Liver (tissue), 9 donors: ENCODE data around the gene ANKRD6. TPM values are rescaled to one million over a fixed set of nuclear protein-coding genes. Genes with fewer than 3 reads are reported as not detected.
"Not testable (repeated sequence)": the region's sequence is repeated elsewhere in the genome, so short reads cannot be mapped to it uniquely, and the experiment has no call there.

ENCODE experiments used
- DNase-seq: peaks from one replicate; pipeline ENCODE4 v3.0.0-alpha.2; 2017; ENCODE audit warnings: low spot score
- H3K27ac ChIP-seq, 2 donors: one replicate each; pipeline ENCODE4 v1.7.0; 2013; ENCODE audit warnings: inconsistent platforms in 2 of 2, low read length in 2 of 2, control low read depth in 1 of 2, low read depth in 1 of 2, mild to moderate bottlenecking in 1 of 2
- H3K27me3 ChIP-seq, 4 donors: one replicate each; pipeline versions ENCODE4 v1.6.1 to v1.7.0; 2013; ENCODE audit warnings: low read length in 3 of 4, inconsistent platforms in 1 of 4, mild to moderate bottlenecking in 1 of 4, moderate library complexity in 1 of 4; ENCODE audit not compliant: control insufficient read depth in 4 of 4, insufficient read depth in 4 of 4
- H3K36me3 ChIP-seq, 4 donors: one replicate each; pipeline versions ENCODE4 v1.6.1 to v1.7.0; 2013; ENCODE audit warnings: low read length in 3 of 4, mild to moderate bottlenecking in 3 of 4, low read depth in 1 of 4, moderate library complexity in 1 of 4; ENCODE audit not compliant: control insufficient read depth in 4 of 4, insufficient read depth in 3 of 4
- H3K4me1 ChIP-seq, 4 donors: one replicate each; pipeline versions ENCODE4 v1.6.1 to v1.7.0; 2013; ENCODE audit warnings: low read length in 3 of 4, mild to moderate bottlenecking in 3 of 4, moderate library complexity in 1 of 4; ENCODE audit not compliant: control insufficient read depth in 4 of 4, insufficient read depth in 4 of 4
- H3K4me3 ChIP-seq, 3 donors: one replicate each; pipeline versions ENCODE4 v1.6.1 to v1.7.0; 2013; ENCODE audit warnings: low read length in 3 of 3, control low read depth in 1 of 3, low read depth in 1 of 3, mild to moderate bottlenecking in 1 of 3
- H3K9ac ChIP-seq, 2 donors: one replicate each; pipeline ENCODE4 v1.7.0; 2013; ENCODE audit warnings: low read length in 2 of 2, mild to moderate bottlenecking in 2 of 2, moderate library complexity in 2 of 2, control low read depth in 1 of 2, low read depth in 1 of 2
- H3K9me3 ChIP-seq, 4 donors: one replicate each; pipeline versions ENCODE4 v1.6.1 to v1.7.0; 2013; ENCODE audit warnings: low read length in 3 of 4; ENCODE audit not compliant: control insufficient read depth in 4 of 4
- ATF3 ChIP-seq: IDR thresholded peaks from 2 replicates; pipeline ENCODE4 v1.6.1; 2016; ENCODE audit warnings: antibody characterized with exemption
- EGR1 ChIP-seq, 2 donors: IDR thresholded peaks; 2 replicates each; pipeline ENCODE4 v1.6.1; 2016 to 2018; ENCODE audit warnings: antibody characterized with exemption in 2 of 2, low read depth in 2 of 2
- FOXA1 ChIP-seq: IDR thresholded peaks from 2 replicates; pipeline ENCODE4 v1.6.1; 2016; ENCODE audit warnings: antibody characterized with exemption
- FOXA2 ChIP-seq: IDR thresholded peaks from 2 replicates; pipeline ENCODE4 v1.6.1; 2016; ENCODE audit warnings: antibody characterized with exemption
- GABPA ChIP-seq, 2 donors: IDR thresholded peaks in 1 of 2; conservative IDR thresholded peaks in 1 of 2; 2 replicates each; pipeline ENCODE4 v1.6.1; 2016; ENCODE audit warnings: antibody characterized with exemption in 2 of 2, mild to moderate bottlenecking in 1 of 2, moderate library complexity in 1 of 2
- HNF4A ChIP-seq, 2 donors: conservative IDR thresholded peaks; 2 replicates each; pipeline ENCODE4 v1.6.1; 2016; ENCODE audit warnings: antibody characterized with exemption in 2 of 2, mild to moderate bottlenecking in 2 of 2
- HNF4G ChIP-seq: IDR thresholded peaks from 2 replicates; pipeline ENCODE4 v1.6.1; 2016; ENCODE audit warnings: antibody characterized with exemption
- JUND ChIP-seq, 2 donors: IDR thresholded peaks; 2 replicates each; pipeline ENCODE4 v1.6.1; 2016; ENCODE audit warnings: antibody characterized with exemption in 2 of 2
- MAX ChIP-seq: IDR thresholded peaks from 2 replicates; pipeline ENCODE4 v1.6.1; 2016; ENCODE audit warnings: antibody characterized with exemption
- RAD21 ChIP-seq, 2 donors: IDR thresholded peaks; 2 replicates each; pipeline ENCODE4 v1.6.1; 2016; ENCODE audit warnings: antibody characterized with exemption in 2 of 2, mild to moderate bottlenecking in 2 of 2
- REST ChIP-seq: IDR thresholded peaks from 2 replicates; pipeline ENCODE4 v1.6.1; 2016; ENCODE audit warnings: antibody characterized with exemption, mild to moderate bottlenecking
- RXRA ChIP-seq, 2 donors: IDR thresholded peaks; 2 replicates each; pipeline ENCODE4 v1.6.1; 2017 to 2018; ENCODE audit warnings: antibody characterized with exemption in 2 of 2, mild to moderate bottlenecking in 1 of 2
- SP1 ChIP-seq: IDR thresholded peaks from 2 replicates; pipeline ENCODE4 v1.6.1; 2018; ENCODE audit warnings: antibody characterized with exemption, mild to moderate bottlenecking
- TAF1 ChIP-seq: conservative IDR thresholded peaks from 2 replicates; pipeline ENCODE4 v1.6.1; 2016; ENCODE audit warnings: antibody characterized with exemption, mild to moderate bottlenecking
- YY1 ChIP-seq: IDR thresholded peaks from 2 replicates; pipeline ENCODE4 v1.6.1; 2016; ENCODE audit warnings: antibody characterized with exemption, mild to moderate bottlenecking
- ZBTB33 ChIP-seq: IDR thresholded peaks from 2 replicates; pipeline ENCODE4 v1.6.1; 2016; ENCODE audit warnings: antibody characterized with exemption
- WGBS: extraction: QIAGEN DNeasy Blood & Tissue Kit; methylation state at CpG from one replicate; pipeline ENCODE4 v1.1.7; 2013; 5-methylcytosine and 5-hydroxymethylcytosine counted together
- polyA plus RNA-seq, 2 donors: library from polyadenylated mRNA; stranded (reverse) in 1 of 2; unstranded in 1 of 2; fragments of 200-250 nt in 1 of 2; fragments of >200 nt in 1 of 2; fragmentation: Nextera tagmentation in 1 of 2; extraction: Ambion mirVana in 1 of 2; gene quantifications; one replicate each; pipeline versions ENCODE4 v1.2.1 to v1.2.3, GENCODE V29; 2013 to 2015
- total RNA-seq, 2 donors: library from RNA; depleted of rRNA; stranded (reverse); fragments of >200 nt; gene quantifications; one replicate each; pipeline ENCODE4 v1.2.3, GENCODE V29; 2014
- donor health status: healthy.
- donor health status: healthy.
- donor health status: healthy.
- donor health status: healthy.
- donor health status: healthy.

The ANKRD6 gene
- total and polyA plus RNA-seq, 4 donors = 2.9 to 9.2 (median 3.8) TPM

GRCh38 chr6:89392823-89393222 lies 40.1 kb upstream of the ANKRD6 start:
- Histone ChIP-seq H3K4me1 (no peaks in the 10 kb centered on the region), H3K9me3 (no peaks in the 10 kb centered on the region), H3K4me3 (no peak overlapping the region), H3K27me3 (no peaks in the 10 kb centered on the region), H3K9ac (no peak overlapping the region), H3K36me3 (no peaks in the 10 kb centered on the region), H3K27ac (no peak overlapping the region)
- no peak for DNase-seq
- TF ChIP-seq ATF3 = no peak
- no peak for TF ChIP-seq TAF1
- TF ChIP-seq SP1 = no peak
- TF ChIP-seq FOXA2 = no peak
- no peak for TF ChIP-seq RXRA (IDR thresholded peaks at IDR 0.05)
- no peak for TF ChIP-seq EGR1 (IDR thresholded peaks at IDR 0.05; ENCODE audit: low read depth in 2 of 2)
- no peak for TF ChIP-seq ZBTB33
- TF ChIP-seq FOXA1 = no peak

GRCh38 chr6:89393659-89394058 lies 39.3 kb upstream of the ANKRD6 start:
- Histone ChIP-seq H3K27ac (no peak overlapping the region), H3K9me3 (no peaks in the 10 kb centered on the region), H3K9ac (no peak overlapping the region), H3K27me3 (no peaks in the 10 kb centered on the region), H3K36me3 (no peaks in the 10 kb centered on the region), H3K4me3 (no peak overlapping the region), H3K4me1 (no peaks in the 10 kb centered on the region)
- 93% methylated on average over 1 of the region's 1 CpG for WGBS
- no peak for TF ChIP-seq JUND (IDR thresholded peaks at IDR 0.05)
- no peak for TF ChIP-seq RXRA (IDR thresholded peaks at IDR 0.05)
- no peak for TF ChIP-seq FOXA1
- no peak for TF ChIP-seq ZBTB33
- no peak for TF ChIP-seq ATF3
- TF ChIP-seq RAD21 (IDR thresholded peaks at IDR 0.05) = no peak
- no peak for TF ChIP-seq HNF4G
- no peak for TF ChIP-seq TAF1
- TF ChIP-seq HNF4A (conservative IDR thresholded peaks at IDR 0.05) = no peak
- no peak for TF ChIP-seq YY1
- no peak for TF ChIP-seq REST
- TF ChIP-seq GABPA (IDR thresholded peaks at IDR 0.05 in 1 of 2, conservative IDR thresholded peaks at IDR 0.05 in 1 of 2) = no peak
- TF ChIP-seq MAX = no peak
- TF ChIP-seq EGR1 (IDR thresholded peaks at IDR 0.05; ENCODE audit: low read depth in 2 of 2) = no peak
- no peak for DNase-seq

- H3K4me3 ChIP-seq, H3K4me1 ChIP-seq, H3K27ac ChIP-seq, H3K9me3 ChIP-seq, DNase-seq, H3K27me3 ChIP-seq, H3K9ac ChIP-seq, H3K36me3 ChIP-seq: not testable (repeated sequence)
- 89% methylated on average over 4 of the region's 4 CpGs for WGBS
Measured at GRCh38 chr6:89397884-89398283, 35.1 kb upstream of the ANKRD6 start.
